ENCODE measurements around the gene TTC29.
"Not testable (repeated sequence)": the region's sequence is repeated elsewhere in the genome, so short reads cannot be mapped to it uniquely, and the experiment has no call there.

DNA sequence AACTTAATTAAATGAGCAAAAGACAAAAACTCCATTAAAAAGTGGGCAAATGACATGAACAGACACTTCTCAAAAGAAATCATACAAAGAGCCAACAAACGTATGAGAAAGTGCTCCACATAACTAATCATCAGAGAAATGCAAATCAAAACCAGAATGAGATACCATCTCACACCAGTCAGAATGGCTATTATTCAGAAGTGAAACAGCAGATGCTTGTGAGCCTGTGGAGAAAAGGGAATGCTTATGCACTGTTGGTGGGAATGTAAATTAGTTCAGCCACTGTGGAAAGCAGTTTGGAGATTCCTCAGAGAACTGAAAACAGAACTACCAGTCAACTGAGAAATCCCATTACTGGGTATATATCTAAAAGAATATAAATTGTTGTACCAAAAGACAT is 222.1 kb downstream of the TTC29 start:
- TF ChIP-seq, protein P1, sequence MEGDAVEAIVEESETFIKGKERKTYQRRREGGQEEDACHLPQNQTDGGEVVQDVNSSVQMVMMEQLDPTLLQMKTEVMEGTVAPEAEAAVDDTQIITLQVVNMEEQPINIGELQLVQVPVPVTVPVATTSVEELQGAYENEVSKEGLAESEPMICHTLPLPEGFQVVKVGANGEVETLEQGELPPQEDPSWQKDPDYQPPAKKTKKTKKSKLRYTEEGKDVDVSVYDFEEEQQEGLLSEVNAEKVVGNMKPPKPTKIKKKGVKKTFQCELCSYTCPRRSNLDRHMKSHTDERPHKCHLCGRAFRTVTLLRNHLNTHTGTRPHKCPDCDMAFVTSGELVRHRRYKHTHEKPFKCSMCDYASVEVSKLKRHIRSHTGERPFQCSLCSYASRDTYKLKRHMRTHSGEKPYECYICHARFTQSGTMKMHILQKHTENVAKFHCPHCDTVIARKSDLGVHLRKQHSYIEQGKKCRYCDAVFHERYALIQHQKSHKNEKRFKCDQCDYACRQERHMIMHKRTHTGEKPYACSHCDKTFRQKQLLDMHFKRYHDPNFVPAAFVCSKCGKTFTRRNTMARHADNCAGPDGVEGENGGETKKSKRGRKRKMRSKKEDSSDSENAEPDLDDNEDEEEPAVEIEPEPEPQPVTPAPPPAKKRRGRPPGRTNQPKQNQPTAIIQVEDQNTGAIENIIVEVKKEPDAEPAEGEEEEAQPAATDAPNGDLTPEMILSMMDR (conservative IDR thresholded peaks at IDR 0.05; ENCODE audit: low read depth in 2 of 2), result not testable (repeated sequence)
- not testable (repeated sequence) for TF ChIP-seq JUNB (IDR thresholded peaks at IDR 0.05; ENCODE audit: unreplicated experiment); EZH2 (IDR thresholded peaks at IDR 0.05; ENCODE audit: low read depth, unreplicated experiment)

All from GM23338 (cell line).